ENCODE results near the gene TNFRSF8.

GRCh38 chr1:12056331-12056841 is 6.7 kb upstream of the TNFRSF8 start:
- TF ChIP-seq CTCF (IDR thresholded peaks at IDR 0.05; ENCODE audit: low read length), result no peak
- TF ChIP-seq EZH2 (IDR thresholded peaks at IDR 0.05; ENCODE audit: borderline replicate concordance, low read length), result no peak
